ENCODE results near the gene LY86. TPM values are rescaled to one million over a fixed set of nuclear protein-coding genes. Genes with fewer than 3 reads are reported as not detected.

The LY86 gene
- total and polyA plus RNA-seq, 4 donors, result 5.2 to 12.4 (median 9.6) TPM

GRCh38 chr6:6619021-6619794, 30.7 kb downstream of the LY86 start:
- H3K4me3 ChIP-seq, result no peak overlapping the region
- no peak overlapping the region for H3K27ac ChIP-seq (ENCODE audit: low read depth in 1 of 2, low read length in 1 of 2)
- no peaks in the 10 kb centered on the region for H3K9me3 ChIP-seq (ENCODE audit: control insufficient read depth in 4 of 4, insufficient read depth in 3 of 4, low read length in 3 of 4)
- H3K36me3 ChIP-seq (ENCODE audit: control insufficient read depth in 4 of 4, insufficient read depth in 4 of 4, low read length in 4 of 4), result no peaks in the 10 kb centered on the region
- 84 to 85% methylated on average over 8 of the region's 8 CpGs for WGBS, 2 donors
- peaks cover 0 to 13% (median 3%) of the 10 kb centered on the region in 5 donors for H3K4me1 ChIP-seq (ENCODE audit: control insufficient read depth in 5 of 5, insufficient read depth in 5 of 5, low read length in 5 of 5)
- DNase-seq, result no peak
- no peak overlapping the region for H3K9ac ChIP-seq (ENCODE audit: insufficient read depth in 1 of 2, low read length in 2 of 2)
- H3K27me3 ChIP-seq (ENCODE audit: control insufficient read depth in 3 of 3, insufficient read depth in 3 of 3, low read length in 2 of 3), result no peaks in the 10 kb centered on the region
- no peak for TF ChIP-seq CTCF (IDR thresholded peaks at IDR 0.05; ENCODE audit: control extremely low read depth, extremely low read depth)
- ATAC-seq (ENCODE audit: insufficient read depth, low FRiP score), result no peak

- H3K36me3 ChIP-seq (ENCODE audit: control insufficient read depth in 4 of 4, insufficient read depth in 4 of 4, low read length in 4 of 4), result no peaks in the 10 kb centered on the region
- no peak overlapping the region for H3K4me3 ChIP-seq
- ATAC-seq (ENCODE audit: insufficient read depth, low FRiP score) (no peak), DNase-seq (no peak)
- no peak overlapping the region for H3K27ac ChIP-seq (ENCODE audit: low read depth in 1 of 2, low read length in 1 of 2)
- H3K9me3 ChIP-seq (ENCODE audit: control insufficient read depth in 4 of 4, insufficient read depth in 3 of 4, low read length in 3 of 4), result no peaks in the 10 kb centered on the region
- WGBS, 2 donors, result 70 to 79% methylated on average over 9 of the region's 9 CpGs
- H3K27me3 ChIP-seq (ENCODE audit: control insufficient read depth in 3 of 3, insufficient read depth in 3 of 3, low read length in 2 of 3), result no peaks in the 10 kb centered on the region
- no peak overlapping the region for H3K9ac ChIP-seq (ENCODE audit: insufficient read depth in 1 of 2, low read length in 2 of 2)
- no peak for TF ChIP-seq CTCF (IDR thresholded peaks at IDR 0.05; ENCODE audit: control extremely low read depth, extremely low read depth)
- H3K4me1 ChIP-seq (ENCODE audit: control insufficient read depth in 5 of 5, insufficient read depth in 5 of 5, low read length in 5 of 5), result peaks cover 0 to 17% (median 3%) of the 10 kb centered on the region in 5 donors
These were observed 32.4 kb downstream of the LY86 start for GRCh38 chr6:6620766-6621425.

GRCh38 chr6:6622501-6622900, 34.0 kb downstream of the LY86 start:
- ATAC-seq (ENCODE audit: insufficient read depth, low FRiP score) (no peak), DNase-seq (no peak)
- no peaks in the 10 kb centered on the region for H3K9me3 ChIP-seq (ENCODE audit: control insufficient read depth in 4 of 4, insufficient read depth in 3 of 4, low read length in 3 of 4)
- no peak overlapping the region for H3K27ac ChIP-seq (ENCODE audit: low read depth in 1 of 2, low read length in 1 of 2)
- no peaks in the 10 kb centered on the region for H3K36me3 ChIP-seq (ENCODE audit: control insufficient read depth in 4 of 4, insufficient read depth in 4 of 4, low read length in 4 of 4)
- no peak overlapping the region for H3K4me3 ChIP-seq
- no peaks in the 10 kb centered on the region for H3K27me3 ChIP-seq (ENCODE audit: control insufficient read depth in 3 of 3, insufficient read depth in 3 of 3, low read length in 2 of 3)
- H3K9ac ChIP-seq (ENCODE audit: insufficient read depth in 1 of 2, low read length in 2 of 2), result no peak overlapping the region
- no peak for TF ChIP-seq CTCF (IDR thresholded peaks at IDR 0.05; ENCODE audit: control extremely low read depth, extremely low read depth)
- H3K4me1 ChIP-seq (ENCODE audit: control insufficient read depth in 5 of 5, insufficient read depth in 5 of 5, low read length in 5 of 5), result peaks cover 0 to 17% (median 4%) of the 10 kb centered on the region in 5 donors
- 94% methylated on average over 1 of the region's 1 CpG for WGBS, 2 donors

Data from lung (tissue), 12 donors.